H1 (cell line): Measurements from ENCODE around the gene RBM47. TPM values are rescaled to one million over a fixed set of nuclear protein-coding genes. Genes with fewer than 3 reads are reported as not detected.

Source experiments
- CTCF ChIA-PET: fragments of 300-600 bp; sonication (Branson Sonifier 250); formaldehyde crosslinking; loops from one replicate; lab custom pipeline; 2021; ENCODE audit not compliant: partially characterized antibody; lab: Charles Lee
- POLR2A ChIA-PET: fragments of 300-600 bp; sonication (Branson Sonifier 250); formaldehyde crosslinking; loops from one replicate; lab custom pipeline; 2021; ENCODE audit warnings: inconsistent platforms; ENCODE audit not compliant: partially characterized antibody; lab: Charles Lee
- DNase-seq, 2 experiments: peaks; one replicate each; pipeline versions ENCODE4 v3.0.0 to v3.0.0-alpha.2; 2010 to 2022; ENCODE audit warnings: low spot score in 2 of 2, low read depth in 1 of 2, mixed read lengths in 1 of 2
- FAIRE-seq: peaks from 2 replicates; lab custom pipeline; 2011; peaks lifted over from hg19 to GRCh38; lab: Jason Lieb, UNC
- H2AFZ ChIP-seq: 2 replicates; pipeline ENCODE4 v1.8.1; 2012; ENCODE audit warnings: low read length, inconsistent platforms
- H2AK5ac ChIP-seq: 2 replicates; pipeline ENCODE4 v1.6.1; 2013; ENCODE audit warnings: low read depth, low read length
- H2BK120ac ChIP-seq: replicated peaks from 2 replicates; pipeline ENCODE3; 2013; ENCODE audit warnings: low read depth, low read length, inconsistent platforms
- H2BK12ac ChIP-seq: 2 replicates; pipeline ENCODE4 v1.6.1; 2013; ENCODE audit warnings: low read depth, low read length
- H2BK15ac ChIP-seq: 2 replicates; pipeline ENCODE4 v1.6.1; 2013; ENCODE audit warnings: low read length
- H2BK20ac ChIP-seq: 2 replicates; pipeline ENCODE4 v1.6.1; 2013; ENCODE audit warnings: low read length
- H2BK5ac ChIP-seq: 2 replicates; pipeline ENCODE4 v1.6.1; 2013; ENCODE audit warnings: low read depth, low read length
- H3K14ac ChIP-seq: 2 replicates; pipeline ENCODE4 v1.6.1; 2013; ENCODE audit warnings: inconsistent platforms; ENCODE audit not compliant: insufficient read length
- H3K18ac ChIP-seq: 2 replicates; pipeline ENCODE4 v1.6.1; 2013; ENCODE audit warnings: low read length; ENCODE audit errors: extremely low read depth
- H3K23ac ChIP-seq: 2 replicates; pipeline ENCODE4 v1.6.1; 2013; ENCODE audit warnings: inconsistent platforms; ENCODE audit not compliant: insufficient read length
- H3K23me2 ChIP-seq: 2 replicates; pipeline ENCODE4 v1.6.1; 2013; ENCODE audit warnings: low read depth, low read length
- H3K27ac ChIP-seq: 2 replicates; pipeline ENCODE4 v1.6.1; 2011; ENCODE audit warnings: low read depth, low read length, inconsistent platforms
- H3K27me3 ChIP-seq, 4 experiments: replicated peaks in 1 of 4; 1 replicate in 1 of 4; 2 replicates in 3 of 4; pipeline versions ENCODE4 v1.6.1 to v1.8.1; 2011 to 2013; ENCODE audit warnings: low read length in 3 of 4, mild to moderate bottlenecking in 3 of 4, inconsistent platforms in 2 of 4, mixed read lengths in 2 of 4, moderate library complexity in 1 of 4; ENCODE audit not compliant: control insufficient read depth in 3 of 4, insufficient read depth in 3 of 4; ENCODE audit errors: extremely low read depth in 1 of 4
- H3K36me3 ChIP-seq, 4 experiments: 2 replicates each; pipeline versions ENCODE4 v1.6.1 to v1.8.1; 2011 to 2013; ENCODE audit warnings: mild to moderate bottlenecking in 4 of 4, low read length in 3 of 4, moderate library complexity in 2 of 4, control low read depth in 1 of 4, inconsistent platforms in 1 of 4; ENCODE audit not compliant: insufficient read depth in 4 of 4, control insufficient read depth in 2 of 4
- H3K4ac ChIP-seq: replicated peaks from 2 replicates; pipeline ENCODE3; 2013; ENCODE audit warnings: low read length, low read depth, mixed read lengths, inconsistent platforms; ENCODE audit not compliant: insufficient read length
- H3K4me1 ChIP-seq, 4 experiments: replicated peaks in 1 of 4; 1 replicate in 1 of 4; 2 replicates in 3 of 4; pipeline versions ENCODE4 v1.6.1 to v1.8.1; 2011 to 2013; ENCODE audit warnings: low read length in 3 of 4, inconsistent platforms in 2 of 4, mixed read lengths in 1 of 4; ENCODE audit not compliant: insufficient read depth in 4 of 4, control insufficient read depth in 3 of 4
- H3K4me2 ChIP-seq, 2 experiments: 2 replicates each; pipeline versions ENCODE4 v1.6.1 to v1.8.1; 2011 to 2013; ENCODE audit warnings: low read depth in 2 of 2, low read length in 2 of 2, control low read depth in 1 of 2, inconsistent platforms in 1 of 2, mild to moderate bottlenecking in 1 of 2; ENCODE audit not compliant: insufficient read depth in 1 of 2
- H3K4me3 ChIP-seq, 4 experiments: fragments of 200-600, 300-600 bp in 1 of 4; sonication (generic), shearing (Covaris generic), sonication (Bioruptor Twin) in 1 of 4; 2 replicates each; pipeline versions ENCODE4 v1.5.1 to v1.8.1; 2011 to 2016; ENCODE audit warnings: low read length in 4 of 4, low read depth in 3 of 4, control low read depth in 2 of 4, inconsistent platforms in 2 of 4, mild to moderate bottlenecking in 2 of 4, mixed read lengths in 1 of 4, moderate library complexity in 1 of 4; ENCODE audit not compliant: insufficient read depth in 2 of 4; ENCODE audit errors: extremely low read depth in 1 of 4
- H3K56ac ChIP-seq: replicated peaks from 2 replicates; pipeline ENCODE3; 2013; ENCODE audit warnings: low read depth, mild to moderate bottlenecking, mixed read lengths, low read length, inconsistent platforms; ENCODE audit not compliant: insufficient read length
- H3K79me1 ChIP-seq: 2 replicates; pipeline ENCODE4 v1.6.1; 2013; ENCODE audit warnings: low read depth, low read length, control low read depth
- H3K79me2 ChIP-seq, 2 experiments: 2 replicates each; pipeline versions ENCODE4 v1.6.1 to v1.8.1; 2012 to 2013; ENCODE audit warnings: low read length in 2 of 2, mild to moderate bottlenecking in 2 of 2, inconsistent platforms in 1 of 2; ENCODE audit not compliant: insufficient read depth in 2 of 2, control insufficient read depth in 1 of 2
- H3K9ac ChIP-seq, 4 experiments: replicated peaks in 1 of 4; 1 replicate in 1 of 4; 2 replicates in 3 of 4; pipeline versions ENCODE4 v1.6.1 to v1.8.1; 2011 to 2013; ENCODE audit warnings: low read depth in 3 of 4, low read length in 3 of 4, control low read depth in 2 of 4, mild to moderate bottlenecking in 2 of 4, moderate library complexity in 2 of 4, inconsistent platforms in 1 of 4; ENCODE audit errors: extremely low read depth in 1 of 4
- H3K9me3 ChIP-seq, 2 experiments: 2 replicates each; pipeline versions ENCODE4 v1.6.1 to v1.8.1; 2012 to 2013; ENCODE audit warnings: mild to moderate bottlenecking in 2 of 2, moderate library complexity in 2 of 2, control low read depth in 1 of 2, inconsistent platforms in 1 of 2, low read depth in 1 of 2, low read length in 1 of 2, mixed read lengths in 1 of 2; ENCODE audit not compliant: insufficient read depth in 2 of 2
- H4K20me1 ChIP-seq, 2 experiments: replicated peaks in 1 of 2; 2 replicates each; pipeline versions ENCODE3 to v1.8.1; 2011 to 2013; ENCODE audit warnings: inconsistent platforms in 2 of 2, low read length in 2 of 2, mild to moderate bottlenecking in 1 of 2; ENCODE audit not compliant: insufficient read depth in 2 of 2, control insufficient read depth in 1 of 2
- H4K5ac ChIP-seq: 2 replicates; pipeline ENCODE4 v1.6.1; 2013; ENCODE audit warnings: low read length, low read depth, mixed read lengths, inconsistent platforms; ENCODE audit not compliant: insufficient read length
- H4K8ac ChIP-seq: 2 replicates; pipeline ENCODE4 v1.8.0; 2013; ENCODE audit warnings: mild to moderate bottlenecking, moderate library complexity, low read length, inconsistent platforms; ENCODE audit not compliant: insufficient read depth; ENCODE audit errors: extremely low read depth
- H4K91ac ChIP-seq: replicated peaks from 2 replicates; pipeline ENCODE3; 2013; ENCODE audit warnings: low read length, mixed read lengths, inconsistent platforms; ENCODE audit not compliant: insufficient read length
- CEBPB ChIP-seq: IDR thresholded peaks from 2 replicates; pipeline ENCODE4 v1.6.1; 2012; ENCODE audit warnings: low read depth, low read length
- WGBS, 2 experiments: shearing (Covaris generic) in 1 of 2; methylation state at CpG; one replicate each; pipeline versions ENCODE4 v1.1.6 to v1.1.7; 2013 to 2015; ENCODE audit warnings: low lambda C conversion rate in 2 of 2, mixed read lengths in 2 of 2, inconsistent platforms in 1 of 2, low coverage in 1 of 2, missing lambda C conversion rate in 1 of 2; ENCODE audit not compliant: insufficient replicate concordance in 2 of 2, insufficient coverage in 1 of 2, insufficient read length in 1 of 2; ENCODE audit errors: extremely low coverage in 1 of 2, missing lambda C conversion rate in 1 of 2; 5-methylcytosine and 5-hydroxymethylcytosine counted together
- polyA plus RNA-seq, 7 experiments: library from polyadenylated mRNA; depleted of rRNA in 3 of 7; stranded (reverse) in 5 of 7; unstranded in 2 of 7; fragments of >200 nt in 5 of 7; fragments of 200-250 nt in 2 of 7; gene quantifications; 1 replicate in 5 of 7; 2 replicates in 1 of 7; 4 replicates in 1 of 7; pipeline versions ENCODE4 v1.2.1 to v1.2.3, GENCODE V29; 2011 to 2013; ENCODE audit warnings: missing spikeins in 2 of 7, mixed read lengths in 2 of 7
- total RNA-seq: library from RNA; stranded (reverse); fragmentation: NEBNext Ultra II Directional; extraction: Animal tissue kit (Norgen Biotek cat#: 25700); gene quantifications from 2 replicates; pipeline ENCODE4 v1.2.1, GENCODE V29; 2021

The RBM47 gene
- total and polyA plus RNA-seq, 2 of the 8 experiments (the other 6 are each of a cell fraction or from before 2014, with no cell fraction given): 42.8 to 78.9 TPM

- peaks cover 17 to 93% of the 10 kb centered on the region in 2 experiments for H3K79me2 ChIP-seq
- H2AFZ ChIP-seq: no peak overlapping the region
- no peak overlapping the region for H3K27ac ChIP-seq
Observed at GRCh38 chr4:40621229-40621591, 8.5 kb downstream of the RBM47 start.

More at GRCh38 chr4:40621229-40621591, 8.5 kb downstream of the RBM47 start:
- Histone ChIP-seq H2BK5ac (no peak overlapping the region), H2BK12ac (no peak overlapping the region), H3K4me3 (no peak overlapping the region), H4K8ac (no peak overlapping the region), H2BK120ac (no peak overlapping the region), H2BK15ac (no peak overlapping the region), H3K4ac (no peak overlapping the region), H2BK20ac (no peak overlapping the region)
- 78% methylated on average over 4 of the region's 4 CpGs; no CpG with 5 or more reads in 1 of the 2 experiments for WGBS, 2 experiments
- FAIRE-seq: peak; percentile 32
- TF ChIP-seq CEBPB: no peak
- TF ChIP-seq, all 59 proteins: peak for 0
- Histone ChIP-seq H3K4me1 (peaks cover 3 to 14% (median 6%) of the 10 kb centered on the region in 4 experiments), H4K20me1 (no peaks in the 10 kb centered on the region), H4K5ac (no peak overlapping the region), H3K36me3 (no peaks in the 10 kb centered on the region; a peak in 1 of 8 replicates), H4K91ac (no peak overlapping the region), H3K23ac (no peak overlapping the region), H3K56ac (no peak overlapping the region), H3K27me3 (no peaks in the 10 kb centered on the region), H3K9ac (no peak overlapping the region), H3K79me1 (peaks cover 9% of the 10 kb centered on the region), H3K9me3 (no peaks in the 10 kb centered on the region), H3K23me2 (no peaks in the 10 kb centered on the region), H3K14ac (no peak overlapping the region), H3K18ac (no peak overlapping the region), H2AK5ac (no peak overlapping the region), H3K4me2 (no peak overlapping the region; a peak in 1 of 4 replicates)
- POLR2A ChIA-PET: interaction anchor here (0.9 to 2.3 kb wide), 4 partner anchors 9 to 51 kb away, joined by 3 to 8 read pairs (median 4); no protein-coding TSS in a partner anchor
- DNase-seq: no peak
- CTCF ChIA-PET: no interaction called here
